Osteocyte (in vitro differentiated cells): ENCODE measurements around the gene FOXJ1. TPM values are rescaled to one million over a fixed set of nuclear protein-coding genes. Genes with fewer than 3 reads are reported as not detected.

Experiments
- DNase-seq: peaks from one replicate; pipeline ENCODE4 v3.0.0; 2021; ENCODE audit warnings: mixed read lengths; ENCODE audit not compliant: unreplicated experiment; ENCODE audit errors: extremely low spot score
- H3K27ac Mint-ChIP-seq: one replicate; pipeline ENCODE4 v1.8.0; 2021; ENCODE audit warnings: mild to moderate bottlenecking, mixed read lengths; ENCODE audit not compliant: unreplicated experiment
- H3K27me3 Mint-ChIP-seq: one replicate; pipeline ENCODE4 v1.8.0; 2021; ENCODE audit warnings: mixed read lengths; ENCODE audit not compliant: unreplicated experiment
- H3K36me3 Mint-ChIP-seq: one replicate; pipeline ENCODE4 v1.8.0; 2021; ENCODE audit warnings: mixed read lengths; ENCODE audit not compliant: unreplicated experiment
- H3K4me1 Mint-ChIP-seq: one replicate; pipeline ENCODE4 v1.8.0; 2021; ENCODE audit warnings: mixed read lengths; ENCODE audit not compliant: unreplicated experiment
- H3K4me3 Mint-ChIP-seq: one replicate; pipeline ENCODE4 v1.8.0; 2021; ENCODE audit warnings: mild to moderate bottlenecking, moderate library complexity, mixed read lengths; ENCODE audit not compliant: unreplicated experiment
- H3K9me3 Mint-ChIP-seq: one replicate; pipeline ENCODE4 v1.8.0; 2021; ENCODE audit warnings: mixed read lengths; ENCODE audit not compliant: unreplicated experiment
- total RNA-seq: library from RNA; stranded (reverse); gene quantifications from 2 replicates; pipeline ENCODE4 v1.2.1, GENCODE V29; 2021
- TF ChIP-seq, protein P1 (sequence below): fragments of 200-600 bp; sonication (generic); IDR thresholded peaks from 2 replicates; pipeline ENCODE4 v1.5.0; 2021; ENCODE audit warnings: antibody characterized with exemption, mild to moderate bottlenecking, moderate library complexity

FOXJ1 gene
- total RNA-seq, 1 donor from 2014 or later, result 0.13 TPM

- H3K27me3 Mint-ChIP-seq, result peaks cover 23% of the 10 kb centered on the region
- TF ChIP-seq, protein P1, sequence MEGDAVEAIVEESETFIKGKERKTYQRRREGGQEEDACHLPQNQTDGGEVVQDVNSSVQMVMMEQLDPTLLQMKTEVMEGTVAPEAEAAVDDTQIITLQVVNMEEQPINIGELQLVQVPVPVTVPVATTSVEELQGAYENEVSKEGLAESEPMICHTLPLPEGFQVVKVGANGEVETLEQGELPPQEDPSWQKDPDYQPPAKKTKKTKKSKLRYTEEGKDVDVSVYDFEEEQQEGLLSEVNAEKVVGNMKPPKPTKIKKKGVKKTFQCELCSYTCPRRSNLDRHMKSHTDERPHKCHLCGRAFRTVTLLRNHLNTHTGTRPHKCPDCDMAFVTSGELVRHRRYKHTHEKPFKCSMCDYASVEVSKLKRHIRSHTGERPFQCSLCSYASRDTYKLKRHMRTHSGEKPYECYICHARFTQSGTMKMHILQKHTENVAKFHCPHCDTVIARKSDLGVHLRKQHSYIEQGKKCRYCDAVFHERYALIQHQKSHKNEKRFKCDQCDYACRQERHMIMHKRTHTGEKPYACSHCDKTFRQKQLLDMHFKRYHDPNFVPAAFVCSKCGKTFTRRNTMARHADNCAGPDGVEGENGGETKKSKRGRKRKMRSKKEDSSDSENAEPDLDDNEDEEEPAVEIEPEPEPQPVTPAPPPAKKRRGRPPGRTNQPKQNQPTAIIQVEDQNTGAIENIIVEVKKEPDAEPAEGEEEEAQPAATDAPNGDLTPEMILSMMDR, result no peak
- H3K27ac Mint-ChIP-seq, result no peak overlapping the region
Measured at GRCh38 chr17:76123191-76123499, 17.9 kb downstream of the FOXJ1 start.

DNA sequence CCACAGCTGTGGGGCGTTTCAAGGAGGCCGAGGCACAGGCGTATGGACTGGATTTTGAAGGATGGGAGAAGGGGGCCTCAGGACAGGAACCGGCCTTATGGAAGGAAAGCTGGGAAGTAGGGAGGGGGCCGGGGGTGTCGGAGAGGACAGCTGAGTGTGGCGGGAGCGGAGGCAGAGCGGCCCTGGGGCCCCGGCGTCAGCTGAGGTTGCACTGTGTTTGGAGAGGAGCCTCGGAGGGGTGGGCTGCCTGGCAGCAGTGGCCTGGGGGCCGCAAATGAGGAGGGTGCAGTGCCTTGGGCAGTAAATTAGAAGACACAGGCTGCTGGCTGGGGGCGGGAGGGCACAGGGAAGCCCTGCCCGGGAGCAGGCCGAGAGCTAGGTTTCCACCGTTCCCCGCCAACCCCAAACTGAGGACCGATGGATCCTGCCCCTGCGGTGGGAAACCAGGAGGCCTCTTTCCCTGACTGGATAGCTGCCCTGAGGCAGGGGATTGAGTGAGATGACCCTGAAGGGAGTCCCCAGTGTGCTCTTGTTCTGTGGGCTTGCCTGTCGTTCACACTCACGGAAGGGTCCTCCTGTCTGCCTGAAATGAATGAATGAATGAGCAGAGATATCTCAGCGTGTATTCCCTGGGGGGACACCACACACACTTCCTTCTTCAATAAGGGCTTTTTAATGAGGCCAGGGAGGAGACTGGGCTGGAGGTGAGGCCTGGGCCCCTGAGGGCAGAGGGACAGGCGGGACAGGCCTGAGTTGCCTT is 18.4 kb downstream of the FOXJ1 start:
- Mint-ChIP-seq H3K27me3 (peaks cover 23% of the 10 kb centered on the region), H3K27ac (no peak overlapping the region), H3K4me3 (no peak overlapping the region), H3K9me3 (no peaks in the 10 kb centered on the region), H3K4me1 (no peaks in the 10 kb centered on the region), H3K36me3 (no peaks in the 10 kb centered on the region)
- no peak for DNase-seq
- TF ChIP-seq, protein P1, result no peak

More at GRCh38 chr17:76123191-76123499, 17.9 kb downstream of the FOXJ1 start:
- Mint-ChIP-seq H3K4me3 (no peak overlapping the region), H3K4me1 (no peaks in the 10 kb centered on the region), H3K9me3 (no peaks in the 10 kb centered on the region), H3K36me3 (no peaks in the 10 kb centered on the region)
- DNase-seq, result no peak

GRCh38 chr17:76121932-76122430 is 19.1 kb downstream of the FOXJ1 start:
- H3K9me3 Mint-ChIP-seq, result no peaks in the 10 kb centered on the region
- H3K4me3 Mint-ChIP-seq, result no peak overlapping the region
- no peaks in the 10 kb centered on the region for H3K36me3 Mint-ChIP-seq
- H3K27ac Mint-ChIP-seq, result peak overlapping the region; percentile 1
- TF ChIP-seq, protein P1, result no peak
- H3K4me1 Mint-ChIP-seq, result no peaks in the 10 kb centered on the region
- DNase-seq, result no peak
- peaks cover 23% of the 10 kb centered on the region for H3K27me3 Mint-ChIP-seq

DNA sequence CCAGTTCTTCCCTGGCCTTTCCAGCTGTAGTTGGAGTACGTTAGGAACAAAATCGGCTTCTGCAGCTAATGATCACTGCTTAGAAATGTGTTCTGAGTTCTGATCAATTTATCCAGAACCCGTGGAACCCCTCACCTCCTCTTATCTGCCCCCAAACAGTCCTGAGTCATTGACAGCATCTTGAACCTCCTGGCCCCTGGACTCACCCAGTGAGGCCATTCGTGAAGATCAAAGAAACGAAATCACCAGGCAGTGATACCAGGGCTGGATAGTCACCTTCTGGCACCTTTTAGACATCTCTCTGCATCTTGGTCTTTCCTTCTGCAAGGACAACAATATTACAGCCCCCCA is 20.4 kb downstream of the FOXJ1 start:
- Mint-ChIP-seq H3K27me3 (peaks cover 10% of the 10 kb centered on the region), H3K4me1 (no peaks in the 10 kb centered on the region), H3K4me3 (no peak overlapping the region), H3K9me3 (no peaks in the 10 kb centered on the region), H3K36me3 (no peaks in the 10 kb centered on the region), H3K27ac (no peak overlapping the region)
- DNase-seq, result no peak
- TF ChIP-seq, protein P1, result no peak

DNA sequence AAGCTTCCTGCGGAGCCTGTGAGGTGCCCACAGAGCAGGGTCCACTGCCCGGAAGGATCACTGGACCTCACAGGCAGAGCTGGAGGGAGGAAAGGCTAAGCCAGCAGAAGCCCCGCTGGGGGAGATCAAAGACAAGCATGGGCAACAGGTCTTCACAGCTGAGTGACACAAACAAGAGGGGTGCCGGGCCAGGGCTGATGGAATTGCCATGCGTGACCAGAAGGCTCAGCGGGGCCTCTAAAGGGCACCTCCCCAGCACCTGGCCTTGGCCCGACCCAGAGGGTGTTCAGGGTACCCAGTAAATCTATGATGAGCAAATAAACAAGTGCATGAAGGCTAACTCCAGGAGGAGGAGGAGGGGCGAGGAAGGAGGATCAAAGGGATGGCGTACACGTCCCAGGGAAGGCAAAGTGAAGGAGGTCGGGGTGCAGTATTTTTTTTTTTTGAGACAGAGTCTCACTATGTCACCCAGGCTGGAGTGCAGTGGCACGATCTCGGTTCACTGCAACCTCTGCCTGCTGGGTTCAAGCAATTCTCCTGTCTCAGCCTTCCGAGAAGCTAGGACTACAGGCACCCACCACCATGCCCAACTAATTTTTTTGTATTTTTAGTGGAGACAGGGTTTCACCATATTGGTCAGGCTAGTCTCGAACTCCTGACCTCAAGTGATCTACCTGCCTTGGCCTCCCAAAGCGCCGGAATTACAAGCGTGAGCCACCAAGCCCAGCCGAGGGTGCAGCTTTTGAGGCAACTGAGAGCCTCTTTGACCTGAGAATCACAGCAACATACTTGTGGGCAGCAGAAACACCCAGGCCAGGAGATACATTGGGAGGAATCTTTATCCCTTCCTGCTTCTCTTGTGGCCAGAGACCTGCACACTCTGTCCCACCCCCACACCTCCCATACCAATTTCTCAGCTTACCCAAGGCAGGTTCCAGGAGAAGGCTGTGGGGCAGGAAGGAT is 21.4 kb downstream of the FOXJ1 start:
- peaks cover 6% of the 10 kb centered on the region for H3K27me3 Mint-ChIP-seq
- no peaks in the 10 kb centered on the region for H3K9me3 Mint-ChIP-seq
- no peaks in the 10 kb centered on the region for H3K36me3 Mint-ChIP-seq
- H3K27ac Mint-ChIP-seq, result no peak overlapping the region
- H3K4me3 Mint-ChIP-seq, result no peak overlapping the region
- DNase-seq, result no peak
- no peaks in the 10 kb centered on the region for H3K4me1 Mint-ChIP-seq
- TF ChIP-seq, protein P1, result no peak
